ENCODE results near the gene PHACTR1. TPM values are rescaled to one million over a fixed set of nuclear protein-coding genes. Genes with fewer than 3 reads are reported as not detected.

PHACTR1 gene
- polyA plus RNA-seq, 1 of the 3 experiments (the other 2 are of a cell fraction): 0.12 TPM

GRCh38 chr6:13113981-13114593, 397.5 kb downstream of the PHACTR1 start:
- POLR2A ChIA-PET: no interaction called here
- Histone ChIP-seq H3K9ac (no peak overlapping the region), H4K20me1 (ENCODE audit: insufficient read depth) (no peaks in the 10 kb centered on the region), H3K79me2 (ENCODE audit: insufficient read depth) (no peaks in the 10 kb centered on the region), H3K27me3 (ENCODE audit: insufficient read depth) (no peaks in the 10 kb centered on the region), H3K4me3 (ENCODE audit: low read depth in 2 of 2, low read length in 1 of 2) (no peak overlapping the region), H3K27ac (ENCODE audit: low read depth in 2 of 2, low read length in 1 of 2) (peak overlapping the region in 1 of 2 experiments; percentile 39; a peak in 1 of 4 replicates), H3K9me2 (no peaks in the 10 kb centered on the region), H2AFZ (ENCODE audit: low read depth) (no peak overlapping the region), H3F3A (replicated peaks; ENCODE audit: insufficient read depth) (no peaks in the 10 kb centered on the region), H3K36me3 (replicated peaks in 1 of 2; ENCODE audit: control insufficient read depth in 1 of 2, insufficient read depth in 2 of 2, low read length in 1 of 2) (no peaks in the 10 kb centered on the region), H3K9me3 (no peaks in the 10 kb centered on the region), H3K4me2 (no peak overlapping the region), H3K4me1 (ENCODE audit: control insufficient read depth in 1 of 2, insufficient read depth in 2 of 2, low read depth in 1 of 2, low read length in 1 of 2) (peaks cover 0 to 8% of the 10 kb centered on the region in 2 experiments; a peak in 2 of 4 replicates)
- 13% methylated on average over 5 of the region's 5 CpGs for WGBS (ENCODE audit: low lambda C conversion rate)
- peak; percentile 9 for DNase-seq
- CTCF ChIA-PET: no interaction called here
- TF ChIP-seq FOXM1 (IDR thresholded peaks at IDR 0.05; ENCODE audit: low read depth): no peak

GRCh38 chr6:13116155-13116554, 399.6 kb downstream of the PHACTR1 start:
- no peak overlapping the region for H3K9ac ChIP-seq
- H3K79me2 ChIP-seq (ENCODE audit: insufficient read depth): no peaks in the 10 kb centered on the region
- H3K4me2 ChIP-seq: no peak overlapping the region
- no peak overlapping the region for H3K27ac ChIP-seq (ENCODE audit: low read depth in 2 of 2, low read length in 1 of 2)
- WGBS (ENCODE audit: low lambda C conversion rate): 9% methylated on average over 1 of the region's 1 CpG
- DNase-seq: no peak
- no peaks in the 10 kb centered on the region for H4K20me1 ChIP-seq (ENCODE audit: insufficient read depth)
- POLR2A ChIA-PET: no interaction called here
- no peaks in the 10 kb centered on the region for H3K27me3 ChIP-seq (ENCODE audit: insufficient read depth)
- no peaks in the 10 kb centered on the region for H3K36me3 ChIP-seq (replicated peaks in 1 of 2; ENCODE audit: control insufficient read depth in 1 of 2, insufficient read depth in 2 of 2, low read length in 1 of 2)
- no peaks in the 10 kb centered on the region for H3K9me2 ChIP-seq
- no peak overlapping the region for H2AFZ ChIP-seq (ENCODE audit: low read depth)
- H3F3A ChIP-seq (replicated peaks; ENCODE audit: insufficient read depth): no peaks in the 10 kb centered on the region
- no peak for TF ChIP-seq USF2 (IDR thresholded peaks at IDR 0.05; ENCODE audit: borderline replicate concordance, low read depth, low read length)
- TF ChIP-seq CHD2 (IDR thresholded peaks at IDR 0.05; ENCODE audit: low read length, partially characterized antibody): no peak
- TF ChIP-seq FOXM1 (IDR thresholded peaks at IDR 0.05; ENCODE audit: low read depth): no peak
- no peak for TF ChIP-seq EP300 (IDR thresholded peaks at IDR 0.05; ENCODE audit: borderline replicate concordance in 1 of 2, low read depth in 1 of 2, low read length in 1 of 2)
- TF ChIP-seq FOSL2 (IDR thresholded peaks at IDR 0.05; ENCODE audit: borderline replicate concordance, low read depth): no peak
- TF ChIP-seq NRF1 (IDR thresholded peaks at IDR 0.05; ENCODE audit: low read depth, low read length): no peak
- no peak for TF ChIP-seq JUND (IDR thresholded peaks at IDR 0.05)
- no peak for TF ChIP-seq IRF3 (IDR thresholded peaks at IDR 0.05; ENCODE audit: low read depth, low read length)
- TF ChIP-seq RFX5 (IDR thresholded peaks at IDR 0.05; ENCODE audit: low read length): no peak
- no peak for TF ChIP-seq SMC3 (IDR thresholded peaks at IDR 0.05; ENCODE audit: low read depth, low read length)
- TF ChIP-seq RAD21 (IDR thresholded peaks at IDR 0.05; ENCODE audit: low read length): no peak
- TF ChIP-seq GABPA (IDR thresholded peaks at IDR 0.05; ENCODE audit: low read depth): no peak
- no peak for TF ChIP-seq NFIC (IDR thresholded peaks at IDR 0.05; ENCODE audit: borderline replicate concordance)
- TF ChIP-seq MXI1 (IDR thresholded peaks at IDR 0.05; ENCODE audit: low read depth, low read length): no peak
- CTCF ChIA-PET: no interaction called here
- no peak overlapping the region for H3K4me3 ChIP-seq (ENCODE audit: low read depth in 2 of 2, low read length in 1 of 2)
- H3K4me1 ChIP-seq (ENCODE audit: control insufficient read depth in 1 of 2, insufficient read depth in 2 of 2, low read depth in 1 of 2, low read length in 1 of 2): peaks cover 0 to 17% of the 10 kb centered on the region in 2 experiments; a peak in 2 of 4 replicates
- no peaks in the 10 kb centered on the region for H3K9me3 ChIP-seq

All from SK-N-SH (cell line).